Measurements from ENCODE around the gene HOXA9.

The HOXA9 gene

GRCh38 chr7:27169658-27170425, 4.5 kb upstream of the HOXA9 start:
- Histone ChIP-seq H3K9me3 (ENCODE audit: control insufficient read depth, insufficient read depth, low read depth, low read length) (no peaks in the 10 kb centered on the region), H3K36me3 (ENCODE audit: control insufficient read depth in 2 of 2, insufficient read depth in 1 of 2, low read length in 2 of 2) (peaks cover 8 to 28% of the 10 kb centered on the region in 2 experiments), H3K27ac (ENCODE audit: extremely low read depth, low read depth, low read length) (peak overlapping the region; percentile 100), H3K4me1 (ENCODE audit: control insufficient read depth, insufficient read depth, low read length) (peaks cover 8% of the 10 kb centered on the region; the same call in 1 of the 2 replicates), H3K4me3 (ENCODE audit: low read depth, low read length) (peak overlapping the region; percentile 76)
- ChIA-PET POLR2A (interaction anchor here (1.0 to 11.2 kb wide), 16 partner anchors 7 to 1314 kb away, joined by 3 to 237 read pairs (median 8); partner anchors contain the start of genes HOXA11, HOXA13 and HOXA7), CTCF (interaction anchor here (0.8 to 1.9 kb wide), 5 partner anchors 9 to 20 kb away, joined by 3 to 15 read pairs (median 4); no protein-coding TSS in a partner anchor)
- peak; percentile 79 for TF ChIP-seq GFI1B (tag by site-specific recombination; IDR thresholded peaks at IDR 0.05)
- TF ChIP-seq BCL11A (tag by site-specific recombination; IDR thresholded peaks at IDR 0.05; ENCODE audit: low read depth), result peak; percentile 65; the same call in 1 of the 2 replicates
- peak; percentile 72 for TF ChIP-seq GLIS1 (tag by site-specific recombination; IDR thresholded peaks at IDR 0.05)
- peak; percentile 77 for TF ChIP-seq KLF8 (tag by site-specific recombination; IDR thresholded peaks at IDR 0.05)
- TF ChIP-seq SP2 (tag by site-specific recombination; IDR thresholded peaks at IDR 0.05), result peak; percentile 56
- TF ChIP-seq, protein P1, sequence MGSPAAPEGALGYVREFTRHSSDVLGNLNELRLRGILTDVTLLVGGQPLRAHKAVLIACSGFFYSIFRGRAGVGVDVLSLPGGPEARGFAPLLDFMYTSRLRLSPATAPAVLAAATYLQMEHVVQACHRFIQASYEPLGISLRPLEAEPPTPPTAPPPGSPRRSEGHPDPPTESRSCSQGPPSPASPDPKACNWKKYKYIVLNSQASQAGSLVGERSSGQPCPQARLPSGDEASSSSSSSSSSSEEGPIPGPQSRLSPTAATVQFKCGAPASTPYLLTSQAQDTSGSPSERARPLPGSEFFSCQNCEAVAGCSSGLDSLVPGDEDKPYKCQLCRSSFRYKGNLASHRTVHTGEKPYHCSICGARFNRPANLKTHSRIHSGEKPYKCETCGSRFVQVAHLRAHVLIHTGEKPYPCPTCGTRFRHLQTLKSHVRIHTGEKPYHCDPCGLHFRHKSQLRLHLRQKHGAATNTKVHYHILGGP (tag by site-specific recombination; IDR thresholded peaks at IDR 0.05), result no peak
- TF ChIP-seq ZNF398 (tag by site-specific recombination; IDR thresholded peaks at IDR 0.05), result peak; percentile 86
- TF ChIP-seq KLF7 (tag by site-specific recombination; IDR thresholded peaks at IDR 0.05; ENCODE audit: borderline replicate concordance), result 0 out of 2 replicates have a peak, but pooled peaks have one; percentile 33
- TF ChIP-seq, protein P2, sequence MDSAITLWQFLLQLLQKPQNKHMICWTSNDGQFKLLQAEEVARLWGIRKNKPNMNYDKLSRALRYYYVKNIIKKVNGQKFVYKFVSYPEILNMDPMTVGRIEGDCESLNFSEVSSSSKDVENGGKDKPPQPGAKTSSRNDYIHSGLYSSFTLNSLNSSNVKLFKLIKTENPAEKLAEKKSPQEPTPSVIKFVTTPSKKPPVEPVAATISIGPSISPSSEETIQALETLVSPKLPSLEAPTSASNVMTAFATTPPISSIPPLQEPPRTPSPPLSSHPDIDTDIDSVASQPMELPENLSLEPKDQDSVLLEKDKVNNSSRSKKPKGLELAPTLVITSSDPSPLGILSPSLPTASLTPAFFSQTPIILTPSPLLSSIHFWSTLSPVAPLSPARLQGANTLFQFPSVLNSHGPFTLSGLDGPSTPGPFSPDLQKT (IDR thresholded peaks at IDR 0.05; ENCODE audit: borderline replicate concordance, low read depth, low read length), result no peak
- TF ChIP-seq, protein P3, sequence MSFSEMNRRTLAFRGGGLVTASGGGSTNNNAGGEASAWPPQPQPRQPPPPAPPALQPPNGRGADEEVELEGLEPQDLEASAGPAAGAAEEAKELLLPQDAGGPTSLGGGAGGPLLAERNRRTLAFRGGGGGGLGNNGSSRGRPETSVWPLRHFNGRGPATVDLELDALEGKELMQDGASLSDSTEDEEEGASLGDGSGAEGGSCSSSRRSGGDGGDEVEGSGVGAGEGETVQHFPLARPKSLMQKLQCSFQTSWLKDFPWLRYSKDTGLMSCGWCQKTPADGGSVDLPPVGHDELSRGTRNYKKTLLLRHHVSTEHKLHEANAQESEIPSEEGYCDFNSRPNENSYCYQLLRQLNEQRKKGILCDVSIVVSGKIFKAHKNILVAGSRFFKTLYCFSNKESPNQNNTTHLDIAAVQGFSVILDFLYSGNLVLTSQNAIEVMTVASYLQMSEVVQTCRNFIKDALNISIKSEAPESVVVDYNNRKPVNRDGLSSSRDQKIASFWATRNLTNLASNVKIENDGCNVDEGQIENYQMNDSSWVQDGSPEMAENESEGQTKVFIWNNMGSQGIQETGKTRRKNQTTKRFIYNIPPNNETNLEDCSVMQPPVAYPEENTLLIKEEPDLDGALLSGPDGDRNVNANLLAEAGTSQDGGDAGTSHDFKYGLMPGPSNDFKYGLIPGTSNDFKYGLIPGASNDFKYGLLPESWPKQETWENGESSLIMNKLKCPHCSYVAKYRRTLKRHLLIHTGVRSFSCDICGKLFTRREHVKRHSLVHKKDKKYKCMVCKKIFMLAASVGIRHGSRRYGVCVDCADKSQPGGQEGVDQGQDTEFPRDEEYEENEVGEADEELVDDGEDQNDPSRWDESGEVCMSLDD (tag by site-specific recombination; IDR thresholded peaks at IDR 0.05), result peak; percentile 61; the same call in 1 of the 2 replicates
- TF ChIP-seq ZBTB26 (tag by site-specific recombination; optimal IDR thresholded peaks at IDR 0.05), result peak; percentile 69
- peak; percentile 72; the same call in 1 of the 2 replicates for TF ChIP-seq PRDM10 (tag by site-specific recombination; IDR thresholded peaks at IDR 0.05)
- no peak for TF ChIP-seq ZNF529 (tag by site-specific recombination; IDR thresholded peaks at IDR 0.05; ENCODE audit: insufficient replicate concordance)
- no peak for TF ChIP-seq KLF10 (tag by site-specific recombination; IDR thresholded peaks at IDR 0.05)
- TF ChIP-seq, protein P4, sequence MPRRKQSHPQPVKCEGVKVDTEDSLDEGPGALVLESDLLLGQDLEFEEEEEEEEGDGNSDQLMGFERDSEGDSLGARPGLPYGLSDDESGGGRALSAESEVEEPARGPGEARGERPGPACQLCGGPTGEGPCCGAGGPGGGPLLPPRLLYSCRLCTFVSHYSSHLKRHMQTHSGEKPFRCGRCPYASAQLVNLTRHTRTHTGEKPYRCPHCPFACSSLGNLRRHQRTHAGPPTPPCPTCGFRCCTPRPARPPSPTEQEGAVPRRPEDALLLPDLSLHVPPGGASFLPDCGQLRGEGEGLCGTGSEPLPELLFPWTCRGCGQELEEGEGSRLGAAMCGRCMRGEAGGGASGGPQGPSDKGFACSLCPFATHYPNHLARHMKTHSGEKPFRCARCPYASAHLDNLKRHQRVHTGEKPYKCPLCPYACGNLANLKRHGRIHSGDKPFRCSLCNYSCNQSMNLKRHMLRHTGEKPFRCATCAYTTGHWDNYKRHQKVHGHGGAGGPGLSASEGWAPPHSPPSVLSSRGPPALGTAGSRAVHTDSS (tag by site-specific recombination; IDR thresholded peaks at IDR 0.05), result no peak
- TF ChIP-seq ZNF366 (tag by site-specific recombination; conservative IDR thresholded peaks at IDR 0.05), result peak; percentile 70
- TF ChIP-seq ZNF423 (tag by site-specific recombination; IDR thresholded peaks at IDR 0.05), result no peak
- 0 out of 2 replicates have a peak, but pooled peaks have one; percentile 26 for TF ChIP-seq ZSCAN30 (tag by site-specific recombination; IDR thresholded peaks at IDR 0.05)
- no peak for TF ChIP-seq ZNF549 (tag by site-specific recombination; IDR thresholded peaks at IDR 0.05)
- TF ChIP-seq ZBTB17 (tag by site-specific recombination; IDR thresholded peaks at IDR 0.05), result peak; percentile 53; the same call in 1 of the 2 replicates
- TF ChIP-seq BCL11B (tag by site-specific recombination; IDR thresholded peaks at IDR 0.05; ENCODE audit: low read depth), result peak; percentile 58; the same call in 1 of the 2 replicates
